Hematopoietic multipotent progenitor cell treated with erythropoietin and hydrocortisone succinate and interleukin-3 and kit ligand, for 8 days (in vitro differentiated cells): ENCODE results near the gene GGN.
"Not testable (repeated sequence)": the region's sequence is repeated elsewhere in the genome, so short reads cannot be mapped to it uniquely, and the experiment has no call there.

Experiments
- DNase-seq: peaks from one replicate; pipeline ENCODE4 v3.0.0-alpha.2; 2015

GGN gene

DNA sequence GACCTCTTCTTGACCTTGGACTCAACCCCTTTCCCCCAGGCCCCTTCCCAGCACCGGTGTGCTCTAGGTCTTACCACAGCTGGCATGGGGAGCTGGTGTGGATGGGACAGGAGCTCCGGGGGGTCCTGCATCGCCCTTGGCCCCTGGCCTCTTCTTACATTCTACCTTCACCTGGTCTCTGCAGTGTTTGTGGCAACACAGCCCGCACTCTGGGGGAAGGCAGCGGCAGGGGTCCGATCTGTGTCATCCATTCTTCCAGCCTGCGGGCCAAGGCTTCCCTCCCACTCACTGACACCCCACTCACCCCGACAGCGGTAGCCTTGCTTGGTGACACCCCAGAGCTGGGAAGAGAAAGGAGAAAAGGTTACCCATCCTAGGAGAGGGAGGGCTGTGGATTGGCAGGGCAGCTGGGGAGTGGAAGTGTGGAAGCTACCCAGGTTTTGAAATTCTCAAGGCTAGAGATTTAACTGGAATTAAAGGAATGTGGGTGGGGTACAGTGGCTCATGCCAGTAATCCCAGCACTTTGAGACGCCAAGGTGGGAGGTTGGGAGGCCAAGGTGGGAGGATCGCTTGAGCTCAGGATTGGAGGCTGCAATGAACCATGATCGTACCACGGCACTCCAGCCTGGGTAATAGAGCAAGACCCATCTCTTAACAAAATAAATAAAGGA is 23.3 kb upstream of the GGN start:
- DNase-seq = no peak

DNA sequence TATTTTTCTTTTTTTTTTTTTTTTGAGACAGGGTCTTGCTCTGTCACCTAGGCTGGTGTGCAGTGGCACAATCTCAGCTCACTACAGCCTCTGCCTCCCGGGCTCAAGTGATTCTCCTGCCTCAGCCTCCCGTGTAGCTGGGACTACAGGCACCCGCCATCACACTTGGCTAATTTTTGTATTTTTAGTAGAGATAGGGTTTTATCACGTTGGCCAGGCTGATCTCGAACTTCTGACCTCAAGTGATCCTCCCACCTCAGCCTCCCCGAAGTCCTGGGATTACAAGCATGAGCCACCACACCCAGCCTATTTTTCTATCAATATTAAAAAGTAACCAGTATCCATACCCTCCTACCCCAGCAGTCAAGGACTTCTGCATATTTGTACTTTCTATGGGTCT is 22.6 kb upstream of the GGN start:
- DNase-seq = not testable (repeated sequence)

DNA sequence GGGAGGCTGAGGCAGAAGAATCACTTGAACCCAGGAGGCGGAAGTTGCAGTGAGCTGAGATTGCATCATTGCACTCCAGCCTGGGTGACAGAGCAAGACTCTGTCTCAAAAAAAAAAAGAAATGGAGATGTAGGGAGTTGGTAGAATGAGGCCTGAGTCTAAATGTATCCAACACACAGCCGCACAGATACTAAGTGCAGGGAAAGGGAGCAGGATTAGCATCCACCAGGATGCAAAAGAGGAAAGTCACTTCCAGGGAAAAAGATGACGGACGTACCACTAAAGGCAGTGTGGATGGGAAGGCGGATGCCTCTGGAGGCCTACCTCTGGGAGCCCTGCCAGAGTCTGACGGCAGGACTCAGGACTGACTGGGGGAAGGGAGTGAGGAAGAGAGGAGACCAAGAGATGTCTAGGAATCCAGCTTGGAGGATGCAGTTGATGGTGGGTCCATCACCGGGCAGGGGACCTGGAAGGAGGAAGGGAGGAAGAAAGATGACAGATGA is 21.8 kb upstream of the GGN start:
- no peak for DNase-seq

DNA sequence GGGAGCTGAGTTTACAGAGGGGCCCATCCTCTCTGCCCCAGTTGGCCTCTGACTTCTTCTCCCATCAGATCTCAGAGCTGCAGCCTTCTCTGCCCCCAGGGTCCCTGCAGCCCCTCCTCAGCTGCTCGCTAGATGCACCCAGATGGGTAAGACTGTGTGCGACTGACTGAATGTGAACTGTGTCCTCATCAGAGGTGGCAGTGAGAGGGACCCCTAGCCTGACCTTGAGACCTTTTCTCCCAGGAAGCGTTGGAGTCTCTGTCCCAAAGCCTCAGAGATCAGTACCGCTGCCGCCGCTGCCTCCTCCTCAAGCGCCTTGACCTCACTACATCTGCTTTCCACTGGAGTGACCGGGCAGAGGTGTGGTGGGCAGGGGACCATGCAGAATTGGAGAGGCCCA is 17.4 kb upstream of the GGN start:
- DNase-seq = no peak

DNA sequence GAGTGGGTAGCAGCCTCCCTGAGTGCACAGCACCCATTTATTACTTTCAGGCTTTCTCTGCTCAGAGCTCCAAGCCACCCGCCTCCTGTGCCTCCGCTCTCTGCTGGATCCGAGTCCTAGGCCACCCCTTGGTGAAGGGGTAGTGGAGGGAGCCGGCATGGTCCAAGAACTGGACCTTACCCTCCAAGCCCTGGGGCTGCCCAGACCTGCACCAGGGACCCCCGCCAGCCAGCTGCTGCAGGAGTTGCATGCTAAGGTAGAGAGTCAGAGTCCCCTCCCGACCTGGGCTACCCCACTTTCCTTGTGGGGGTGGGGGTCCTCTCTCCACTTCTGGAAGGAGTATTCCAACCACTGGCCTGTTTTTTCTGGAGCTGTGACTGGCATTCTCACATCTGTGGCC is 17.0 kb upstream of the GGN start:
- DNase-seq = no peak

DNA sequence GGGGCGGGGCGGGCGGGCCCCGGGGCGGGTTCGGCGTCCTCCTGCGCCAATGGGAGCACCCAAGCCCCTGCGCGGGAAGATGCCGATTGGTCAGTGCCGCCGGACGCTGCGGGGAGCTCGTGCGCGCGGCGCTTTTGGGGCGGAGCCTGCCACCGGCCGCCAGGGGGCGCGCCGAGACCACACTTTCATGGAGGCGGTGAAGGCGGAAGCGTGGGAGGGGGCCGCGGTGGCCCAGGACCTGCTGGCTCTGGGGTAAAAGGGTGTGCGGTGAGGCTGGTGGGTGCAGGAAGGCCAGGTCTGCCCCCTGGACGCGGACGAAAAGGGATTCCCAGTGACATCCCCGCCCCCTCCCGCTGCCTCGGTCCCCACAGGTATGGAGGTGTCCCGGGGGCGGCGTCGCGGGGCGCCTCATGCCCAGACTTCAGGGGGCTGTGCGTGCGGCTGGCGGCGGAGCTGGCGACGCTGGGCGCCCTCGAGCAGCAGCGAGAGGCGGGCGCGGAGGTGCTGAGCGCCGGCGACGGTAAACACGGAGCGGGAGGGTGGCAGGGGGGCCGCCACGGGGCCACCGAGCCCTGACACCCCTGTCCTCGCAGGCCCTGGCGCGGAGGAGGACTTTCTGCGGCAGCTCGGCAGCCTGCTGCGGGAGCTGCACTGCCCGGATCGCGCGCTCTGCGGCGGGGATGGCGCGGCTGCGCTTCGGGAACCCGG is 15.3 kb upstream of the GGN start, which contains the start of gene FAM98C:
Gene FAM98C, plus strand, starts transcription at position 127 of the 708 bp plus-strand sequence. Its CDS starts 61 bp downstream, at position 188.
- DNase-seq = peak; percentile 95

DNA sequence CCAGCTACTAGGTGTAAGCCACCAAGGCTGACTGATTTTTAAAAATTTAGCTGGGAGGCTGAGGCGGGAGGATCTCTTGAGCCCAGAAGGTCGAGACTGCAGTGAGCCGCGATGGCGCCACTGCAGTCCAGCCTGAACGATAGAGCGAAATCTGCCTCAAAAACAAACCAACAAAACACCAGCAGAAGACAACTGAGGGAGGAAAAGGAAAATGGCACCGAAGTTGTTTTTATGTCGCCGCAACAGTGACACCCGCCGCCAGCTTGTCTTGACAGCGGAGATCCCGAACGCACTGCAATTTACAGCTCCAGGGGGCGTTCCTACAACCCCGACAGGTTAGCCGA is 14.8 kb upstream of the GGN start:
- no peak for DNase-seq

DNA sequence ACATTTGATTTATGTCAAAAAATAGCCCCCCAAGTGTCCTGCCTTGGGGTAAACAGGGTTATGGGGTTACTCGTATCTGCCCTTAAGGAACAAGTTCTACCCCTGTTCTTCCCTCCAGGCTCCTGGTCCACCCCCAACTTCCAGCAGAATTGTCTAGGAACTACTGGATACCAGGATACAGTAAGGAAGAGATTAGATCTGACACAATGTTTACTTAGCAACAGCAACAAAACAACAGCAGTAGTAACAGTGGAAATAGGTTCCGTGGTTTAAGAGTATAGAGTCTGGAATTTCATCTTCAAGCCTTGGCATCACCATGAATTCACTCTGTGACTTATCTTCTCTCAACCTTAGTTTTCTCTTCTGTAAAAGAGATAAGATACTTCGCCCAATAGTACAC is 13.3 kb upstream of the GGN start:
- DNase-seq = no peak

DNA sequence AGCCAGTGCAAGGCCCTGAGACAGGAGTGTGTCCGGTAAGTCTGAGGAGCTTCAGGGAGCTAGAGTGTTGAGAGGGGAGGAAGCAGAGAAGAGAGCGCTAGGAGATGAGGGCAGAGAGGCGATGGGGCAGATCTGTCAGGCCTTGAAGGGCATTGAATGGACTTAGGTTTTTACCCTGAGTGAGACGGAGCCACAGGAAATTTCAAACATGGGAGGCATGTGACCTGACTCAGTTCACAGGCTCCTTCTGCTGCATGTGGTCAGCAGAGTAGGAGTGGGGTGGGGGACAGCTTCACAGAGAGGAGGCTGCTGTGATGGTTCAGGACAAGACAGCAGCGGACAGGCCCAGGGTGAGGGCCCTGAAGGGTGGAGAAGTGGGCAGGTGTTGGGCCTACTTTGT is 12.5 kb upstream of the GGN start:
- no peak for DNase-seq

DNA sequence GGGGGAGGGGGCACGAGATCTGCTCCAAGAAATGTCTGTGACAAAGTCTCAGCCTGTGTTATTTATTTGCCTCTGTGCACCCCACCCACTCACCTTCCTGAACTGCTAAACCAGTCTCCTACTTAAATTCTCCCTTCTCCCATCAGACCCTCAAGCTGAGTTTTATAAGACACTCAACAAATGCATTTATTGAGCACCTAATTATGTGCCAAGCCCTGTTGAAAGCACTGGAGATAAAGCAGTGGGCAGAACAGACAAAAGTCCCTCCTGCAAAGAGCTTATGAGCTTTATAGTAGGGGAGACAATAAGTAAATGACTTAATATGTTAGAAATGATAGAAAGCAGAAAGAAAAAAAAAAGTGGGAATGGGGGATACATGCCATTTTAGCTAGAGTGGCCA is 11.7 kb upstream of the GGN start:
- DNase-seq = no peak

DNA sequence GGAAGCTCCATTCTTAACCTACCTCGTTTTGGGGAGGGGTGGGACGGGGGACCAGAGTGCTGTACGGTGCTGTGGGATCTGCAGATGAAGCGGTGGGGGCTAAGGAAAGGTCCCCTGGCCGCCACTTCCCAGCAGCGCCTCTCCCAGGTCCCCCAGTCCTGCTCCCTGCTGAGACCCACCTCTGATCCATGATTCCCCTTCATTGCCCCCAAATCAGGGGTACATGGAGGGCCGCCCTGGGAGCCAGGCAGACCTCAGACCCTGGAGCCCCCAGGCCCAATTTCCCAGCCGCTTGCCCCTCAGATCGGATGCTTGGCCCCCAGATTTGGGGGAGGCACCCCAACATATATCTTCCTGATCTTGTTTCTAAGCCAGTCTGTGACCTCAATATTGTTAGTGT is 11.2 kb upstream of the GGN start:
- DNase-seq = no peak

DNA sequence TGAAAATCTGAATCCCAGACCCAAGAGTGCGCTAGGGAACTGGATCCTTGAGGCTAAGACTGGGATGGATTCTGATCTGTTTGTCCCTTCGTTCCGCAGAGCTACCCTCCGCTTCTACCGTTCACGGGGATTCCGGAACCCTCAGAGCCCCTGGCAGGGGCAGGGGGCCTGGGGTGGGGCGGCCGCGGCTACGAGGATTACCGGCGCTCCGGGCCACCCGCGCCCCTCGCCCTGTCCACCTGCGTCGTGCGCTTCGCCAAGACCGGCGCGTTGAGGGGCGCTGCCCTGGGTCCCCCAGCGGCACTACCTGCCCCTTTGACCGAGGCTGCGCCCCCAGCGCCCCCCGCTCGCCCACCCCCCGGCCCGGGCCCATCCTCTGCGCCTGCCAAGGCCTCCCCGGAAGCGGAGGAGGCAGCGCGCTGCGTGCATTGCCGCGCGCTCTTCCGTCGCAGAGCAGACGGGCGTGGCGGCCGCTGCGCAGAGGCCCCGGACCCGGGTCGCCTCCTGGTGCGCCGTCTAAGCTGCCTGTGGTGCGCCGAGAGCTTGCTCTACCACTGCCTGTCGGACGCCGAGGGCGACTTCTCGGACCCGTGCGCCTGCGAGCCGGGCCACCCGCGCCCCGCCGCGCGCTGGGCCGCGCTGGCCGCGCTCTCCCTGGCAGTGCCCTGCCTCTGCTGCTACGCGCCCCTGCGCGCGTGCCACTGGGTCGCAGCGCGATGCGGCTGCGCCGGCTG is 7.7 kb upstream of the GGN start:
- no peak for DNase-seq

DNA sequence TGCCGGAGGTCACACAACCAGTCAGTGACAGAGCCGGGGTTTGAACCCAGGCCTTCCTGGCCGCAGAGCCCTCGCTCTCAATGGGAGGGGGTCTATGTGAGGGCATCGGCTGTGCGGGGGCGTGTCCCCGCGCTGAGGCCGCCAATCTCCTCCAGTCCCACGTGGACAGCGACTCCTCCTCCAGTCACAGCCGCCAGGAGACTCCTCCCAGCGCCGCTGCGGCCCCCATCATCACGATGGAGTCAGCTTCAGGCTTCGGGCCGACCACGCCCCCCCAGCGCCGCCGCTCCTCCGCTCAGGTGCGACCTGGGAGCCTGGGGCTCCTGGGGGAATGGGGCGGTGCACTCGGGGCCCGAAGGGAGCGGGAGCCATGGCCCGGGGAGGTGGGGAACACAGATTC is 6.7 kb upstream of the GGN start:
- DNase-seq = peak; percentile 58

DNA sequence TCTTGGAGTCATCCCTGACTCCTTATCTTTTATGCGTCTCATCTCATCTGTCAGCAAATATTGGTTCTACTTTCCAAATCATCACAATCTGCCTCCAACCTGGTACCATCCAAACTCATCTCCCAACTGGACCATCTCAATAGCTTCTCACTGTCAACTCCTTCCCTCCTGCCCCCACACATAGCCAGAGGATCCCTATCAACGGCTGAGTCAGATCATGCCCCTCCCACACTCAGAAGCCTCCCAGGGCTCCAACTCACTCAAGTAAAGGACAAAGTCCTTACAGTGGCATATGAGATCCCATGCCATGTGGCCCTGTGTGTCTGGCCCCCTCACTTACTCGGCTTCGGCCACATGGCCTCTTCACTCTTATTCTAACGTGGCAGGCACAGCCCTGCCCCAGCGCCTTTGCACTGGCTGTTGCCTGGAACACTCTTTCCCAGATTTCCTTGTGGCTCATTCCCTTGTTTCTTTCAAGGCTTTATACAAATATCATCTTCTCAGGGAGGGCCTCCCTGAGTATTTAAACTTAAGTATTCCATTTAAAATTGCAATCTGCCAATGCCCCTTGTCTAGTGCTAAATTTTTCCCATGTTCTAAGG is 5.0 kb upstream of the GGN start:
- DNase-seq = peak; percentile 59

DNA sequence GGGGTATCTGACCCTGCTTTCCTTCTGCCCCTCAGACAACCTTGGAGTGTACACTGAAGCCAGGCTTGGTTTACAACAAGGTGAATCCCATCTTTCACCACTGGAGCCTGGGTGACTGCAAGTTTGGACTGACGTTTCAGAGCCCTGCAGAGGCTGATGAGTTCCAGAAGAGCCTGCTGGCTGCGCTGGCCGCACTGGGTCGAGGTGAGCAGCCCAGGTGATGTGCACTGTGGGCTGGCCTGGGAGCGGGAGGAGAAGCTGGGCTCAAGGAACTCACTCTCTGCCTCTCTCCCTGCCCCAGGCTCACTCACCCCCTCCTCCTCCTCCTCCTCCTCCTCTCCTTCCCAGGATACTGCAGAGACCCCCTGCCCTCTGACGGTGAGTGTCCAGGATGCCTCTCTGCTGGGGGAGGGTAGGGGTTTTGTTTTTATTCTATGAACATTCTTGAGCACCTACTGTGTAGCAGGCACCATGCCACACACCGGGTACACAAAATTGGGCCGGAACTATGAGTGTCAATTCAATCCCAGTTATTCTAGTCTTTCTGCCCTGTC is 4.2 kb upstream of the GGN start:
- no peak for DNase-seq

DNA sequence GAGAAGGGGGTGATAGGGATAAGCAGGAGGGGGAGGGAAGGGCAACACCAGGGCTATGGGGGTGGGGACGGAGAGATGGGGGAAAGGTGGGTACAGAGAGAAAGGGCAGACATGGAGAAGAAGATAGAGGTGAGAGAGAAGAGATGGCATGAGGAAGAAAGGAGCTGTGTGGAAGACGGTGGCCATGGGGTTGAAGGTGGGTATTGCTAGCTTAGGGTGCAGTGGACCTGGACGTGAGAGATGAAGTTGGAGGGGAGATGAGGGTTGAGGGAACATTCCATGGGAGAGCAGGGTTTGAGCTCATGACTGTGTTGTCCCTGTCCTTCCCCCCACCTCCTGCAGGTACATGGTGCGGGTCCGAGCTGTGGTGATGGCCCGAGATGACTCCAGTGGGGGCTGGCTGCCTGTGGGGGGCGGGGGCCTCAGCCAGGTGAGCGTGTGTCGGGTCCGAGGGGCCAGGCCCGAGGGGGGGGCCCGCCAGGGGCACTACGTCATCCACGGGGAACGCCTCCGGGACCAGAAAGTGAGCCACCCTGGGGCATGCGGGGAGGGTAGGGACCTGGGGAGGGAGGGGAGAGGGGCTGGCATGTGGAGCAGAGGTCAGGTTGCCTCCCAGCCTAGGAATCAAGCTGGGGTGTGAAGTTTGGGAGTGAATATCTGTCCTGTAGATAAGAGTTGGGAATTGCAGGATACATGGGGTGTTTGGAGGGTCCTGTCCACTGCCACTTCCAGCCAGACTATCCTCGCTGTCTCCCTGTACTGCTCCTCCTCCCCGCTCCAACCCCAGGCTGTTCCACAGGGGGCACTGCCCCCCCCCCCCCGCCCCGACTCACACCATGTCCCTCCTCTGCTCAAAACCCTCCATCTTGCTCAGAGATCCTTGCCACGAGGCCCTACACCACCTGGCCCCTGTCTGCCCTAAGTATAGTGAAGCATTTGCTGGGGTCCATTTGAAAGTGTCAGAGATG is 2.4 kb upstream of the GGN start:
- no peak for DNase-seq

DNA sequence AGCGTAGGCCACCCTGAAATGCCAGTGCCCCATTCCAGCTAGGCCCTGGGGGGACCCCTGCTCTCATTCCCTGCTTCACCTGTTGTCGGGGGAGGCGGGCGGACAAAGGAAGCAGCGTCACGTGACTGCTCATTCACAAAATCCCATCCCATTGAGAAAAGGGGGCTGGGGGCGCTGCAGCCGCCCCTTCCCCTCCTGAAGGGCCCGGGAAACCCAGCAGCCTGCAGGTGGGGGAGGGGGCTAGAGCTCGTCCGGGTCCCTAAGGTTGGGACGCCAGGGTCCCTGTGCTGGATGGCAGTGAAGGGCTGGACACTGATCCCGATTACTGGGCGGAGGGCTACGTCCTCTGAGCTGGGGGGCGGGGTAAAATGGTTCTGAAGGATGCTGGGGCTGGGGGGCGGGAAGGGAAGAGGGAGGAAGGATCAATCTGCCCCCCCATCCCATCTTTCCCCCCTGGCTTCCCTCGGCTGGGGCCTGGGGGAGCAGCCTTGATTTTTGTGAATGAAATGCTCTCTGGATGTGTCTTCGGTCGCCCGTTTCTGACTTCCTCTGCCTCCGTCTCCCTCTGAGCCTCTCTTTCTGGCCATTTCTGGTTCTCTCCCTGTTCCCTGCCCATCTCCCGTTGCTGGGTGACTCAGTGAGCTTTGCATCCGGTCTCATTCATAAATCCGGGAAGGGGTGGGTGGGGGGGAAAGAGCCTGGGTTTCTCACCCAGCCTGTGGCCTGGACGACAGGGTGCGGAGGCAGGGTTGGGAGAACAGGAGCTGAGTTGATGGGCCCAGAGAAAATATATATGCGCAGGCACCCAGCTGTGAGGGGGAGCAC is 1.5 kb upstream of the GGN start:
- DNase-seq = no peak

DNA sequence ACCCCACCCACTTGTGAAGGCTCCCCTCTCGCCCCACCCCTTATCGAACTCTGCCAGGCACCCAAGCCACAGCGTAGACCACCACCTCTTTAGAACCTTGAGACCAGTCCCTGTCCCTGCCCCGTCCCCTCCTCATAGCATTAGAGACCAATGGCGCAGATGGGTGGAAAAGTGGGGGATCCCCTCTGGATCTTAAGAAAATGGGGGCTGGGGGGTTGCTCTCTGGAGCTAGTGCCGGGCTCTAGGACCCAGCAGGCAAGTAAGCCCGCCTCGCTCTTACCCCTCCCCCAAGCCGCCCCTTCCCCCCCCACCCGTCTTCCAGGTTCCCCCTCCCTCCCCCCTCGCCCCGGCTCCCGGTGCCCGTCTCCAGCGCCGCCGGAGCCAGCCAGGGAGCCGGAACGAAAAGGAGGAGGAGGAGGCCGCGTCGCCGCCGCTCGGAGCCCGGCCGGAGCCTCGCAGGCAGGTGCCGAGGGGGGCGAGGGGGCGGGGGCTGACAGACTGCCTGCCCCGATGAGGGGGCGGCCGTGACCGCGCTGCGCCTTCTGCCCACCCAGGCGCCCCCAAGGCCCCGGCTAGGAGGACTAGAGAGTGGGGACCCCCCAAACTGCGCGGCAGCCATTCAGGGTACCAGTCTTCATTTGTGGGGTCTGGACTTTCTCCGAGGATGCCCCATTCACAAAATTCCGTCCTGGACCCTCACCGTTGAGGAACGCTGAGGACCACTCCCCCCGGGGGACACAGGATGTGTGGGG is 691 bp upstream of the GGN start, which contains the start of gene SPRED3:
Gene SPRED3, plus strand, starts transcription at position 349 of the 752 bp plus-strand sequence. CDS start 1,606 bp downstream, outside the sequence.
- DNase-seq = no peak

DNA sequence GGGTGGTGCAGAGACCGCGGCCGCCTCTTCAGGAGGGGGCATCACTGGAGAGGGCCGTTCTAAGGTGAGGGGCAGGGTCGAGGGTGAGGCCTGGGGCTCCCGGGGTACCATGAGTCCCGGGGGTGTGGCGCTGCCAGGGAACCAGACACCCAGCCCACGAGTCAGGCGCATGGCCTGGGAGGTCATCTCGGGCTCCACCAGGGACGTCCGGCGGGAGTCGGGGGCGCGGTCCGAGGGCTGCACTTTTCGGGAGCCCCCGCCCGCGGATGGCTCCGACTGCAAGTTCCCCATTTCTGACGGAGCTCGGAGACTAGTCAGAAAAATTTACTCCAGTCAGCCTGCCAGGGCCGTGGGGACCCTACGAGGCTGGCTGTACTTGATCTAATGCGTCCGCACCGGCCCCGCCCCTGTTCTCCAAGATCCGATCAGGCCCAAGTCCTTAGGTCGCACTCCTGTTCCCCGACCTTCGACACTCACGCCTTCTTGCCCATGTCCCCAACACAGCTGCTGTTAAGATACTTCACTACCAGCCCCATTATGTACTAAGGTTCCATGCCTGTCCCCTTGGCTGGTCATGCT is 774 bp downstream of the GGN start:
- DNase-seq = peak; percentile 53
